OCI-LY3 (cell line): ENCODE data around the gene STXBP4.

Experiments used
- CTCF ChIP-seq: fragments of 200-600, 300-600 bp; sonication (generic); IDR thresholded peaks from 2 replicates; pipeline ENCODE4 v1.5.1; 2014; ENCODE audit warnings: antibody characterized with exemption, low read length, low read depth
- EZH2phosphoT487 ChIP-seq: fragments of 200-600 bp; shearing (Covaris generic); IDR thresholded peaks from 2 replicates; pipeline ENCODE4 v1.6.1; 2018; ENCODE audit warnings: antibody characterized with exemption, mixed run types, low read depth

DNA sequence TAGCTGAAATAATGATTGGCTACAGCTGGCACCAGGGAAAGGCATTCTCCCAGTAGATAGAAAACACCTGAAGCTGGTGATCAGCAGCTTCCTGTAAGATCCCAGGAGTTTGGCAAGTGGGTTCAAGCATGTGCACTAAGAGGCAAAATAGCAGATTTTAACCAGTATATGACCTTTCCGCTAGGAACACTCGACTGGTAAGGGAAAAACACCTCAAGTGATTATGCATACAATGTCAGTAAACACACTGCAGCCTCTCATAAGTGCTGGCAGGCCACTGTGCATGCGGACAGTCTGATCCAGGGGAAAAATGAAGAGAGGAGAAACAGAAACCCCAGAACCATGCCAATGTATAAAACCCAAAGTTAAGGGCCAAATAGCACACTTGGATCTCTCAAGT, 247.1 kb downstream of the STXBP4 start:
- TF ChIP-seq CTCF: no peak
- no peak for TF ChIP-seq EZH2phosphoT487
